ENCODE results near the gene ATP6V1C2.

Gene ATP6V1C2

DNA sequence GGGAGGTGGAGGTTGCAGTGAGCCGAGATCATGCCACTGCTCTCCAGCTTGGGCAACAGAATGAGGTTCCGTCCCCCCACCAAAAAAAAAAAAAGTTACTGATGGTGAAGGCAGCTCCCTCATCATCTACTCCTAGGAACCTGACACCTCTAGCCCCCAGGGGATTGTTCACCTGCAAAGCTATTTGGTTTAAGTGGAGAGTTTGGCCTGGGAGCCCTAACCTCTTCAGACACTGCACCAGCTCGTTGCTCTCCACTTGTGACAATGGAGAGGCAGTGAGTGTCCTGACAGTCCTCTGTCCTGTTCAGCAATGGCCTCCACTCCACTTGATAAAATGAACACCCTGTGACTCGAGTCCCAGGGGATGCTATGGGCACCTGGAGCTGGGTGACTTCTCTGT, 43.5 kb downstream of the ATP6V1C2 start:
- TF ChIP-seq, protein P1, sequence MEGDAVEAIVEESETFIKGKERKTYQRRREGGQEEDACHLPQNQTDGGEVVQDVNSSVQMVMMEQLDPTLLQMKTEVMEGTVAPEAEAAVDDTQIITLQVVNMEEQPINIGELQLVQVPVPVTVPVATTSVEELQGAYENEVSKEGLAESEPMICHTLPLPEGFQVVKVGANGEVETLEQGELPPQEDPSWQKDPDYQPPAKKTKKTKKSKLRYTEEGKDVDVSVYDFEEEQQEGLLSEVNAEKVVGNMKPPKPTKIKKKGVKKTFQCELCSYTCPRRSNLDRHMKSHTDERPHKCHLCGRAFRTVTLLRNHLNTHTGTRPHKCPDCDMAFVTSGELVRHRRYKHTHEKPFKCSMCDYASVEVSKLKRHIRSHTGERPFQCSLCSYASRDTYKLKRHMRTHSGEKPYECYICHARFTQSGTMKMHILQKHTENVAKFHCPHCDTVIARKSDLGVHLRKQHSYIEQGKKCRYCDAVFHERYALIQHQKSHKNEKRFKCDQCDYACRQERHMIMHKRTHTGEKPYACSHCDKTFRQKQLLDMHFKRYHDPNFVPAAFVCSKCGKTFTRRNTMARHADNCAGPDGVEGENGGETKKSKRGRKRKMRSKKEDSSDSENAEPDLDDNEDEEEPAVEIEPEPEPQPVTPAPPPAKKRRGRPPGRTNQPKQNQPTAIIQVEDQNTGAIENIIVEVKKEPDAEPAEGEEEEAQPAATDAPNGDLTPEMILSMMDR (IDR thresholded peaks at IDR 0.05; ENCODE audit: insufficient read depth, low read depth, low read length, missing control alignments) = no peak
- no peak overlapping the region for H3K4me3 ChIP-seq (ENCODE audit: low read depth, low read length)
- DNase-seq (ENCODE audit: low read depth) = no peak

DNA sequence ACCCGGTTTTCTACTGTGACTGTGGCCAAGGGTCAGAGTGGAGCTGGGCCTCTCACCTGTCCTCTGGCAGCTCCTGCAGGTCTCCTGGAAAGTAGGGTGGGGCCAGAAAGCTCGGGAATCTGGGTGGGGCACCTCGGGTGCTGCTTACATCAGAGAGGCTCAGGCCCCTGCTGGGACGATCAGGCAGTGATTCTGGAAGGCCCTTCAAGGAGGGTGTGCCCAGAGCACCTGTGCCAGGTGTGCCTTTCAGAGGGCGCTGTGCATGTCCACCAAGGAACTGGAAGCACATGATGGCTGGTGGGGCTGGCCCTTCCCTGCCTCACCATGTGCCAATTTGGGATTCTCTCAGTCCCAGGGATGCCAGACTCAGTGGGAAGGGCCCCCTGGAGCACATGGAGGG, 44.0 kb downstream of the ATP6V1C2 start:
- TF ChIP-seq, protein P1 (IDR thresholded peaks at IDR 0.05; ENCODE audit: insufficient read depth, low read depth, low read length, missing control alignments) = no peak
- no peak for DNase-seq (ENCODE audit: low read depth)
- H3K4me3 ChIP-seq (ENCODE audit: low read depth, low read length) = no peak overlapping the region

DNA sequence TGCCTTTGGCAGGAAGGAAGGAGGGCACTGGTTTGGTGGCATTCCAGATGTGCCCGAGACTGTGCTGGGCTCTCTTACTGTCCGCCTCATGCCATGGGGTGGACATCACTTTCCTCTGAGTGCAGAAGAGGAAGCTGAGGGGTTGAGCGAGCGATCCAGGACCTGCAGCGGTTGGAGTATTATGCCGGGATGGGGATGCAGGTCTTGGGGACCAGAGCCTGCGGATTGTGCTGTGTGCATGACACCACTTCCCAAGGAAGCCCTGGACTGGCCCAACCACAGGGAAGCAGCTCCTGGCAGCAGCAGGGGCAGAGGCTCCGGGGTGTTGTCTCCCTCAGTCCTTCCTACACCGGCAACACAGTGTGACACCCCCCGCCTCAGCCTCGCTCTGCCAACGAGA, 44.5 kb downstream of the ATP6V1C2 start:
- TF ChIP-seq, protein P1 (IDR thresholded peaks at IDR 0.05; ENCODE audit: insufficient read depth, low read depth, low read length, missing control alignments) = no peak
- DNase-seq (ENCODE audit: low read depth) = no peak
- H3K4me3 ChIP-seq (ENCODE audit: low read depth, low read length) = no peak overlapping the region

DNA sequence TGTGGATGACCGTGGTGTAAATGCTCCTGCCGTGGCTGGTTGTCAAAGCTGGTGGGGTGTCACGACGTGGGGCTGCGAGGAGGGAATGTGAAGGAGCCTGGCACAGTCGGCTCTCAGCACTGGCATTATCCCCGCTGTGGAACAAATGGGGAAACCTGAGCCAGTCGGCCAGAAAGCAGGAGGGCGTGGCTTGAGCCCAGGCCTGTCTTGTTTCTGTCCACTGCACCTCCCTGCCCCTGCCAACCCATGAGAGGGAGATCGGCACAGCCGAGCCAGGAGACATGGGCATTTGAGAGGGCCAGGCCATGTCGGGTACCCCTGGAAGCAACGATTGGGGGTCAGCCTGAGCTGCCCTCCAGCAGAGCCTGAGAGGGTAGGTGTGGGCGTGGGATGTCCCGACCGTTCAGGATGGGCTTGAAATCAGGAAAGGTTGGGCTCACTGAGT, 46.7 kb downstream of the ATP6V1C2 start:
- DNase-seq (ENCODE audit: low read depth) = no peak
- TF ChIP-seq, protein P1 (IDR thresholded peaks at IDR 0.05; ENCODE audit: insufficient read depth, low read depth, low read length, missing control alignments) = no peak
- no peak overlapping the region for H3K4me3 ChIP-seq (ENCODE audit: low read depth, low read length)

DNA sequence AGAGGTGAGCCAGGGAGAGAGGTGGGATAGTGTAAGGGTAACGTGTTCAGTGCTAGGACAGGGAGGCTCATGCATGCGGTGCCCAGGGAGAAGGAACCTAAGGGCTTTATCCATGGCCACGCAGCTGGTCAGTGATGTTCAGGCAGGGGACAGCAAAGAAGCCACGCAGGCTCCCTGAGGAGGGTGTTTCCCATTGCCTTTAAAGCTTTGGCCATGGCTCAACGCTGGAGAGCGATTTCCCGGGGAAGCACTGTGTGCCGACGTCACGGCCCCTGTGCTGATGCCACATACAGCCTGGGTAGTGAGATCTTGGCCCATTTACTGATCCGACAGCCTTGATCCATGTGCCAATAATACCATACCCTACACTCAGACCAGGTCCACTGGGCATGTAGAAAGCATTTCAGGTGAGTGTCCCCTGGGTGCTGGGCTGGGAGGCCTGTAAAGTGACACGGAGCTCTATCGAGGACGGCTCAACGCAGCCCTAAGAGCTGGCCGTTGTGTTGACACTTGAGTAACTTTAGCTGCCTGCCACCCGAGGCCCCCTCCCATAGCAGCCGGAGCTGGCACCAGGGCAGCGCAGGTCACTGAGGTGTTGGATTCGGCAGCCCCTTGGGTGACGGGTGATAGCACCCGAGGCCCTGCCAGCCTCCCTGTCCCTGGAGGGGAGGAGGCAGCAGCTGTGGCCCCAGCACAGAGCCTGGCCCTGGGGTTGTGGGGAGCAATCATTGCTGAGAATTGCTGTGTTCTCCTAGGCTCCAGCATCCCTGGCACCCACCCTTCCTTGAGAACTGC, 49.7 kb downstream of the ATP6V1C2 start:
- no peak for DNase-seq (ENCODE audit: low read depth)
- TF ChIP-seq, protein P1 (IDR thresholded peaks at IDR 0.05; ENCODE audit: insufficient read depth, low read depth, low read length, missing control alignments) = no peak
- no peak overlapping the region for H3K4me3 ChIP-seq (ENCODE audit: low read depth, low read length)

DNA sequence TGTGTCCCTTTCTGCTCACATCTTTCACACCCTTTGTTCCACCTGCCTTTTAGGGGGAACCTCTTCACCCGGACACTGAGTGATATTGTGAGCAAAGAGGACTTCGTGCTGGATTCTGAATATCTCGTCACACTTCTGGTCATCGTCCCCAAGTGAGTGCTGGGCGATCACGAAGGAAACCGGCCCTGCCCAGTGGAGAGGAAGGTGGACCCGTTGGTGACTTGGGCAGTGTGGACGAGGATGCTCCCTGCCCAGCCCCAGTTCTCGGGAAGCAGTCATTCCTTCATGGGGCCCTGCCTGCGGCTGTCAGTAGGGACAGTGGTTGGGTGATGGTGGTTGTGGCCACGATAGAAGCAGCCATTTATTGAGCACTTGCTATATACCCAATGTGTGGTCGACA, 50.4 kb downstream of the ATP6V1C2 start:
- TF ChIP-seq, protein P1 (IDR thresholded peaks at IDR 0.05; ENCODE audit: insufficient read depth, low read depth, low read length, missing control alignments) = no peak
- no peak overlapping the region for H3K4me3 ChIP-seq (ENCODE audit: low read depth, low read length)
- no peak for DNase-seq (ENCODE audit: low read depth)

Data from GM12865 (cell line).